ENCODE results near the gene MRPL38. TPM values are rescaled to one million over a fixed set of nuclear protein-coding genes. Genes with fewer than 3 reads are reported as not detected.
"Not testable (repeated sequence)": the region's sequence is repeated elsewhere in the genome, so short reads cannot be mapped to it uniquely, and the experiment has no call there.

The MRPL38 gene
- total RNA-seq, 1 experiment from 2014 or later, result 108 TPM

- no peak overlapping the region; a peak in 1 of 5 replicates for H3K4me3 Mint-ChIP-seq
- Histone ChIP-seq H3K23me2 (ENCODE audit: insufficient read length, low read depth, low read length, poor library complexity, severe bottlenecking) (peaks cover 3% of the 10 kb centered on the region), H3K79me1 (ENCODE audit: insufficient read depth, low read depth, low read length, poor library complexity, severe bottlenecking) (no peaks in the 10 kb centered on the region), H2AK5ac (ENCODE audit: insufficient read length, low read length) (no peak overlapping the region), H2BK20ac (ENCODE audit: low read depth, low read length, poor library complexity, severe bottlenecking) (no peak overlapping the region), H3T11ph (ENCODE audit: low read length) (no peak overlapping the region), H2BK120ac (ENCODE audit: low read depth, low read length, poor library complexity, severe bottlenecking) (no peak overlapping the region), H3K18ac (ENCODE audit: insufficient read length, low read depth, low read length) (peak overlapping the region; percentile 30), H3K27me3 (ENCODE audit: insufficient read depth, low read length) (no peaks in the 10 kb centered on the region), H3K23ac (ENCODE audit: insufficient read length, low read depth, low read length) (no peak overlapping the region), H2AFZ (ENCODE audit: low read length) (no peak overlapping the region), H4K5ac (ENCODE audit: insufficient read length, low read depth, low read length) (no peak overlapping the region), H3K4ac (ENCODE audit: low read depth, low read length) (no peak overlapping the region), H3K9ac (ENCODE audit: extremely low read depth, insufficient read length, low read length) (no peak overlapping the region), H3K4me1 (ENCODE audit: insufficient read depth, low read length) (no peaks in the 10 kb centered on the region; the same call in 1 of the 2 replicates), H3K14ac (ENCODE audit: insufficient read depth, low read length) (no peak overlapping the region), H2BK12ac (ENCODE audit: insufficient read length, low read depth, low read length) (no peak overlapping the region), H2BK15ac (ENCODE audit: low read depth, low read length) (no peak overlapping the region), H4K20me1 (ENCODE audit: control insufficient read depth, insufficient read depth, insufficient read length) (no peaks in the 10 kb centered on the region), H3K56ac (ENCODE audit: insufficient read length, low read depth, low read length) (no peak overlapping the region), H3K4me2 (ENCODE audit: insufficient read depth, insufficient read length, low read length) (no peak overlapping the region), H3K9me3 (ENCODE audit: control insufficient read depth, low read depth, low read length) (no peaks in the 10 kb centered on the region), H4K91ac (ENCODE audit: insufficient read length, low read depth, low read length) (no peak overlapping the region), H3K27ac (ENCODE audit: insufficient read length, low read depth, low read length) (no peak overlapping the region), H4K8ac (replicated peaks; ENCODE audit: insufficient read length, low read depth, low read length) (no peak overlapping the region), H3K79me2 (ENCODE audit: insufficient read depth, low read length) (no peaks in the 10 kb centered on the region), H2BK5ac (ENCODE audit: insufficient read length, low read length) (no peak overlapping the region)
- H3K4me1 Mint-ChIP-seq, result peaks cover 13 to 23% of the 10 kb centered on the region in 2 experiments
- no peak for DNase-seq
- no peaks in the 10 kb centered on the region; a peak in 1 of 7 replicates for H3K36me3 Mint-ChIP-seq (ENCODE audit: insufficient read depth in 1 of 3, low read depth in 3 of 3)
- WGBS (ENCODE audit: extremely low coverage, insufficient read length, low lambda C conversion rate), result no CpG with 5 or more reads among the region's 23 CpGs
- TF ChIP-seq CTCF (conservative IDR thresholded peaks at IDR 0.05), result no peak
- H3K27me3 Mint-ChIP-seq (ENCODE audit: low read depth), result no peaks in the 10 kb centered on the region; the same call in 1 of the 2 replicates
- no peaks in the 10 kb centered on the region for H3K9me3 Mint-ChIP-seq
- peak overlapping the region; percentile 35 to 90 (median 70); a peak in 2 of 7 replicates for H3K27ac Mint-ChIP-seq
Observed at GRCh38 chr17:75869282-75870141, 35.2 kb downstream of the MRPL38 start.

- Mint-ChIP-seq H3K27ac (peak overlapping the region in 2 of 3 experiments; percentile 35 to 70; a peak in 1 of 7 replicates), H3K4me1 (peaks cover 15 to 27% of the 10 kb centered on the region in 2 experiments)
- H3K79me2 ChIP-seq (ENCODE audit: insufficient read depth, low read length); H2BK5ac ChIP-seq (ENCODE audit: insufficient read length, low read length); H3K27ac ChIP-seq (ENCODE audit: insufficient read length, low read depth, low read length); H2AFZ ChIP-seq (ENCODE audit: low read length); H3K9ac ChIP-seq (ENCODE audit: extremely low read depth, insufficient read length, low read length); H4K5ac ChIP-seq (ENCODE audit: insufficient read length, low read depth, low read length); H2BK12ac ChIP-seq (ENCODE audit: insufficient read length, low read depth, low read length); H3K4me1 ChIP-seq (ENCODE audit: insufficient read depth, low read length); H3K27me3 ChIP-seq (ENCODE audit: insufficient read depth, low read length); H2BK15ac ChIP-seq (ENCODE audit: low read depth, low read length); H3K4me3 Mint-ChIP-seq; H4K8ac ChIP-seq (replicated peaks; ENCODE audit: insufficient read length, low read depth, low read length); H3K79me1 ChIP-seq (ENCODE audit: insufficient read depth, low read depth, low read length, poor library complexity, severe bottlenecking); H3T11ph ChIP-seq (ENCODE audit: low read length); H4K20me1 ChIP-seq (ENCODE audit: control insufficient read depth, insufficient read depth, insufficient read length); H3K23ac ChIP-seq (ENCODE audit: insufficient read length, low read depth, low read length); DNase-seq; H3K23me2 ChIP-seq (ENCODE audit: insufficient read length, low read depth, low read length, poor library complexity, severe bottlenecking); H3K18ac ChIP-seq (ENCODE audit: insufficient read length, low read depth, low read length); H3K4ac ChIP-seq (ENCODE audit: low read depth, low read length); H2AK5ac ChIP-seq (ENCODE audit: insufficient read length, low read length); H3K14ac ChIP-seq (ENCODE audit: insufficient read depth, low read length); H3K56ac ChIP-seq (ENCODE audit: insufficient read length, low read depth, low read length); H2BK20ac ChIP-seq (ENCODE audit: low read depth, low read length, poor library complexity, severe bottlenecking); H3K27me3 Mint-ChIP-seq (ENCODE audit: low read depth); H3K4me2 ChIP-seq (ENCODE audit: insufficient read depth, insufficient read length, low read length); H3K9me3 Mint-ChIP-seq; H4K91ac ChIP-seq (ENCODE audit: insufficient read length, low read depth, low read length); H3K9me3 ChIP-seq (ENCODE audit: control insufficient read depth, low read depth, low read length); H2BK120ac ChIP-seq (ENCODE audit: low read depth, low read length, poor library complexity, severe bottlenecking); H3K36me3 Mint-ChIP-seq (ENCODE audit: insufficient read depth in 1 of 3, low read depth in 3 of 3): not testable (repeated sequence)
- no CpG with 5 or more reads among the region's 12 CpGs for WGBS (ENCODE audit: extremely low coverage, insufficient read length, low lambda C conversion rate)
Observed at GRCh38 chr17:75868730-75869281, 35.9 kb downstream of the MRPL38 start.
